Spleen (tissue), 7 donors: Measurements from ENCODE around the gene ABCA9.

Experiments used
- CTCF ChIP-seq, 11 experiments: fragments of 200-600 bp in 7 of 11; fragments of 450-650 bp in 4 of 11; sonication (generic) in 4 of 11; IDR thresholded peaks in 8 of 11; conservative IDR thresholded peaks in 3 of 11; 1 replicate in 7 of 11; 2 replicates in 4 of 11; pipeline versions ENCODE4 v1.4.0 to v1.8.0; 2016 to 2021; ENCODE audit warnings: antibody characterized with exemption in 11 of 11, inconsistent platforms in 4 of 11, mild to moderate bottlenecking in 1 of 11
- POLR2A ChIP-seq, 3 donors: fragments of 450-650 bp; IDR thresholded peaks; one replicate each; pipeline ENCODE4 v1.5.1; 2017; ENCODE audit warnings: antibody characterized with exemption in 3 of 3, mild to moderate bottlenecking in 1 of 3
- POLR2AphosphoS5 ChIP-seq, 3 donors: sonication (generic); formaldehyde crosslinking; IDR thresholded peaks; one replicate each; pipeline ENCODE4 v1.5.1; 2017; ENCODE audit warnings: antibody characterized with exemption in 3 of 3
- donor health status: DM: no; HTN: no; CAD: no; lungs with moderate emphysema.
- donor health status: DM: no; HTN: no; CAD: no.
- donor health status: DM: no; HTN: no; CAD: no.

- TF ChIP-seq POLR2AphosphoS5 (IDR thresholded peaks at IDR 0.05) (no peak), CTCF (IDR thresholded peaks at IDR 0.05 in 8 of 11, conservative IDR thresholded peaks at IDR 0.05 in 3 of 11) (no peak), POLR2A (IDR thresholded peaks at IDR 0.05) (no peak)
These were observed 4.4 kb upstream of the ABCA9 start for GRCh38 chr17:69065113-69065512.
